HepG2 (cell line): ENCODE measurements around the gene G6PD. TPM values are rescaled to one million over a fixed set of nuclear protein-coding genes. Genes with fewer than 3 reads are reported as not detected.
A peak's percentile ranks its signal among the peaks of the same experiment; 100 is the strongest.

Source experiments
- ATAC-seq: fragments of 200-7000 bp; cut with Tn5 transposase; 3 replicates; pipeline ENCODE4 v1.9.1; 2020; ENCODE audit warnings: mild to moderate bottlenecking, moderate library complexity
- BruUV-seq: library from RNA; stranded (reverse); fragments of 400-500 nt; replicated peaks from 2 replicates; lab custom pipeline; 2021; lab: Mats Ljungman, UMichigan
- CTCF ChIA-PET: fragments of 300-600 bp; formaldehyde crosslinking; extraction: SDS; loops from one replicate; lab custom pipeline; 2021; ENCODE audit warnings: low total read pairs, inconsistent platforms, low intra/inter-chr PET ratio; lab: Yijun Ruan, JAX
- POLR2A ChIA-PET: fragments of 350-600 bp; sonication (Branson Sonifier 250); formaldehyde crosslinking; loops from one replicate; lab custom pipeline; 2020; ENCODE audit warnings: antibody characterized with exemption, inconsistent platforms; lab: Yijun Ruan, JAX
- DNase-seq: peaks from one replicate; pipeline ENCODE4 v3.0.0-alpha.2; 2015; ENCODE audit warnings: low spot score
- FAIRE-seq: peaks from 3 replicates; lab custom pipeline; 2011; peaks lifted over from hg19 to GRCh38; lab: Jason Lieb, UNC
- H2AFZ ChIP-seq: one replicate; pipeline ENCODE4 v1.6.1; 2011; ENCODE audit warnings: low read length, inconsistent platforms
- H3K27ac ChIP-seq: fragments of 300-600 bp; 3 replicates; pipeline ENCODE4 v1.8.0; 2011; ENCODE audit warnings: mixed run types, mild to moderate bottlenecking, mixed read lengths, low read length, inconsistent platforms; ENCODE audit not compliant: insufficient read depth; ENCODE audit errors: extremely low read length
- H3K27me3 ChIP-seq, 2 experiments: fragments of 200-600 bp in 1 of 2; 2 replicates in 1 of 2; 3 replicates in 1 of 2; pipeline versions ENCODE4 v1.6.0 to v1.8.0; 2011; ENCODE audit warnings: low read length in 2 of 2, mild to moderate bottlenecking in 2 of 2, moderate library complexity in 2 of 2, inconsistent platforms in 1 of 2; ENCODE audit not compliant: insufficient read depth in 2 of 2, control insufficient read depth in 1 of 2
- H3K36me3 ChIP-seq, 2 experiments: fragments of 200-600 bp in 1 of 2; replicated peaks in 1 of 2; 2 replicates in 1 of 2; 3 replicates in 1 of 2; pipeline versions ENCODE4 v1.5.1 to v1.8.0; 2011; ENCODE audit warnings: low read length in 2 of 2, inconsistent platforms in 1 of 2; ENCODE audit not compliant: insufficient read depth in 2 of 2, control insufficient read depth in 1 of 2
- H3K4me1 ChIP-seq: 2 replicates; pipeline ENCODE4 v1.5.1; 2012; ENCODE audit warnings: low read length, inconsistent platforms; ENCODE audit not compliant: insufficient read depth
- H3K4me2 ChIP-seq: 2 replicates; pipeline ENCODE4 v1.6.0; 2011; ENCODE audit warnings: low read depth, low read length, inconsistent platforms
- H3K4me3 ChIP-seq, 3 experiments: fragments of 200-600 bp in 1 of 3; sonication (generic), shearing (Covaris generic) in 1 of 3; replicated peaks in 1 of 3; 2 replicates each; pipeline ENCODE4 v1.5.1; 2011 to 2016; ENCODE audit warnings: low read length in 3 of 3, inconsistent platforms in 2 of 3, low read depth in 2 of 3, mild to moderate bottlenecking in 2 of 3, control low read depth in 1 of 3, mixed read lengths in 1 of 3; ENCODE audit not compliant: insufficient read depth in 1 of 3
- H3K79me2 ChIP-seq: one replicate; pipeline ENCODE4 v1.6.1; 2011; ENCODE audit warnings: low read length, inconsistent platforms; ENCODE audit not compliant: insufficient read depth
- H3K9ac ChIP-seq: 2 replicates; pipeline ENCODE4 v1.6.0; 2011; ENCODE audit warnings: mild to moderate bottlenecking, low read depth, low read length, inconsistent platforms; ENCODE audit not compliant: insufficient read depth
- H3K9me3 ChIP-seq: 2 replicates; pipeline ENCODE4 v1.5.1; 2012; ENCODE audit warnings: mild to moderate bottlenecking, low read length
- H4K20me1 ChIP-seq: 2 replicates; pipeline ENCODE4 v1.6.0; 2011; ENCODE audit warnings: inconsistent platforms, mild to moderate bottlenecking, low read length, moderate library complexity; ENCODE audit not compliant: insufficient read depth
- PAF1 ChIP-seq: IDR thresholded peaks from 2 replicates; pipeline ENCODE4 v1.6.1; 2016; ENCODE audit warnings: missing genetic modification reagents, missing compliant biosample characterization
- PLSCR1 ChIP-seq: sonication (generic); formaldehyde crosslinking; IDR thresholded peaks from 2 replicates; pipeline ENCODE4 v1.5.0; 2020; ENCODE audit warnings: missing genetic modification reagents, mild to moderate bottlenecking, borderline replicate concordance
- POLR2AphosphoS5 ChIP-seq: IDR thresholded peaks from 2 replicates; pipeline ENCODE4 v1.6.1; 2012; ENCODE audit warnings: low read depth, low read length
- SOX13 ChIP-seq, 3 experiments: fragments of 450-650 bp in 1 of 3; sonication (generic) in 1 of 3; formaldehyde crosslinking in 1 of 3; IDR thresholded peaks in 2 of 3; conservative IDR thresholded peaks in 1 of 3; 2 replicates each; pipeline versions ENCODE4 v1.5.0 to v1.6.1; 2016 to 2020; ENCODE audit warnings: antibody characterized with exemption in 1 of 3, mild to moderate bottlenecking in 1 of 3, missing compliant biosample characterization in 1 of 3, missing genetic modification reagents in 1 of 3, moderate library complexity in 1 of 3
- U2AF2 ChIP-seq: fragments of 200-400 bp; formaldehyde crosslinking; IDR thresholded peaks from 2 replicates; pipeline ENCODE4 v1.6.1; 2017; ENCODE audit warnings: low read depth, mild to moderate bottlenecking, low read length
- WIZ ChIP-seq: sonication (generic); formaldehyde crosslinking; IDR thresholded peaks from 2 replicates; pipeline ENCODE4 v1.5.1; 2020; ENCODE audit warnings: mild to moderate bottlenecking, missing genetic modification reagents
- ZNF564 ChIP-seq: sonication (generic); formaldehyde crosslinking; IDR thresholded peaks from 2 replicates; pipeline ENCODE4 v1.8.1; 2023; ENCODE audit warnings: mild to moderate bottlenecking, missing genetic modification reagents
- ZNF713 ChIP-seq: sonication (generic); formaldehyde crosslinking; IDR thresholded peaks from 2 replicates; pipeline ENCODE4 v1.4.0; 2020; ENCODE audit warnings: mild to moderate bottlenecking, missing genetic modification reagents
- WGBS: methylation state at CpG from one replicate; pipeline ENCODE4 v1.1.6; 2017; ENCODE audit warnings: low lambda C conversion rate; 5-methylcytosine and 5-hydroxymethylcytosine counted together
- in situ Hi-C: cut with HindIII; loops from 2 replicates; pipeline ENCODE4 v1.10.0; 2017; ENCODE audit warnings: low pct_unique_long_range_greater_than_20kb; ENCODE audit not compliant: extremely low pct_ligation_motif_present
- intact Hi-C: fragments of 100-400 bp; cut with micrococcal nuclease; formaldehyde crosslinking; loops from one replicate; pipeline ENCODE4 v1.10.0; 2022; ENCODE audit not compliant: unreplicated experiment
- polyA plus RNA-seq, 8 experiments: library from polyadenylated mRNA; depleted of rRNA in 3 of 8; stranded (reverse) in 7 of 8; unstranded in 1 of 8; fragments of >200 nt; fragmentation: Illumina TruSeq in 4 of 8; extraction: Trizol in 4 of 8; gene quantifications; 2 replicates each; pipeline versions ENCODE4 v1.2.1 to v1.2.3, GENCODE V29; 2011 to 2016; ENCODE audit warnings: low read depth in 4 of 8, missing spikeins in 1 of 8, mixed read lengths in 1 of 8; ENCODE audit not compliant: insufficient read depth in 1 of 8
- total RNA-seq, 5 experiments: library from RNA; depleted of rRNA; stranded (reverse); fragments of >200 nt; fragmentation: Illumina TruSeq; extraction: Trizol; gene quantifications; 2 replicates each; pipeline ENCODE4 v1.2.3, GENCODE V29; 2016; ENCODE audit warnings: low read depth in 1 of 5
- TF ChIP-seq, protein P1 (sequence below): IDR thresholded peaks from 2 replicates; pipeline ENCODE4 v1.6.1; 2016; ENCODE audit warnings: mild to moderate bottlenecking, missing biosample characterization, missing genetic modification reagents

Gene G6PD
- total and polyA plus RNA-seq, 2 of the 13 experiments (the other 11 are each of a cell fraction or from before 2014, with no cell fraction given) = 18.8 to 28.8 TPM

GRCh38 chrX:154509455-154509854 is 37.2 kb downstream of the G6PD start:
- Histone ChIP-seq H3K27me3 (no peaks in the 10 kb centered on the region), H3K27ac (no peak overlapping the region), H3K79me2 (no peaks in the 10 kb centered on the region), H3K4me2 (no peak overlapping the region), H2AFZ (no peak overlapping the region), H3K4me3 (no peak overlapping the region), H3K36me3 (no peaks in the 10 kb centered on the region), H3K9me3 (no peaks in the 10 kb centered on the region), H3K9ac (no peak overlapping the region), H4K20me1 (no peaks in the 10 kb centered on the region), H3K4me1 (peaks cover 7% of the 10 kb centered on the region; the same call in 1 of the 2 replicates)
- FAIRE-seq = no peak
- CTCF ChIA-PET = no interaction called here
- ATAC-seq = no peak
- 100% methylated on average over 5 of the region's 5 CpGs for WGBS
- TF ChIP-seq ZNF564 (peak; percentile 95), PLSCR1 (CRISPR knock-in tag) (no peak)
- intact Hi-C loops = no loop called here
- BruUV-seq = no TSS peak
- in situ Hi-C loops = no loop called here
- POLR2A ChIA-PET = no interaction called here
- DNase-seq = no peak

DNA sequence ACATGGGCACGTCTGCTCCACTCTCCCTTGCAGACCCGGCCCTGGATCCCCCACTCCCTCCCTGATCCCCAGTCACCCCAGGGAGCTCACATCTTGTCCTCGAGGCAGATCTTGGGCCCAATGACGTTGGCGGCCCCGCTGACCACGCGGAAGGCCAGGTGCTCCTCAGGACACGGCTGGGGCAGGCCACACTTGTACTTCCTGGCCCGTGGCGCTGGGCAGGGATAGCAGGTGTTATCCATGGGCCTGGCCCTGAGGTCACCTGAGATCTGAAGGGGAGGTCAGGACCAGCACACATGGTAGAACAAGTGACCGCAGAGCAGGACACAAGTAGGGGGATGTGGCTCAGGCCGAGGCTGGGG is 38.3 kb downstream of the G6PD start:
- no peaks in the 10 kb centered on the region for H4K20me1 ChIP-seq
- CTCF ChIA-PET = no interaction called here
- intact Hi-C loops = no loop called here
- DNase-seq (no peak), ATAC-seq (no peak), FAIRE-seq (no peak)
- POLR2A ChIA-PET = no interaction called here
- H3K36me3 ChIP-seq = no peaks in the 10 kb centered on the region
- no peaks in the 10 kb centered on the region for H3K79me2 ChIP-seq
- in situ Hi-C loops = no loop called here
- H3K9ac ChIP-seq = no peak overlapping the region
- H3K27me3 ChIP-seq = no peaks in the 10 kb centered on the region
- no peak overlapping the region for H3K4me2 ChIP-seq
- 100% methylated on average over 2 of the region's 13 CpGs for whole genome bisulfite sequencing
- no peaks in the 10 kb centered on the region for H3K9me3 ChIP-seq
- no peak overlapping the region for H2AFZ ChIP-seq
- no peak overlapping the region for H3K4me3 ChIP-seq
- no peak overlapping the region for H3K27ac ChIP-seq
- BruUV-seq = no TSS peak
- no peaks in the 10 kb centered on the region for H3K4me1 ChIP-seq
- TF ChIP-seq, protein P1, sequence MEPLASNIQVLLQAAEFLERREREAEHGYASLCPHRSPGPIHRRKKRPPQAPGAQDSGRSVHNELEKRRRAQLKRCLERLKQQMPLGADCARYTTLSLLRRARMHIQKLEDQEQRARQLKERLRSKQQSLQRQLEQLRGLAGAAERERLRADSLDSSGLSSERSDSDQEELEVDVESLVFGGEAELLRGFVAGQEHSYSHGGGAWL (CRISPR knock-in tag) = no peak
- TF ChIP-seq U2AF2 (no peak), POLR2AphosphoS5 (no peak), PAF1 (CRISPR knock-in tag) (no peak), WIZ (CRISPR knock-in tag) (no peak), SOX13 (IDR thresholded peaks at IDR 0.05) (no peak), SOX13 (CRISPR knock-in tag; conservative IDR thresholded peaks at IDR 0.05 in 1 of 2, IDR thresholded peaks at IDR 0.05 in 1 of 2) (no peak), ZNF713 (CRISPR knock-in tag) (no peak)
